A549 (cell line): Measurements from ENCODE around the gene AUTS2. TPM values are rescaled to one million over a fixed set of nuclear protein-coding genes. Genes with fewer than 3 reads are reported as not detected.

Source experiments
- ATAC-seq, 2 experiments: fragments of 200-7000 bp in 1 of 2; fragments of >200 bp in 1 of 2; cut with Nextera tagmentation in 1 of 2; cut with Tn5 transposase in 1 of 2; 3 replicates each; pipeline versions ENCODE4 v1.8.0 to v1.9.1; 2018 to 2020; ENCODE audit warnings: mild to moderate bottlenecking in 1 of 2, moderate library complexity in 1 of 2
- CTCF ChIA-PET: fragments of 300-600 bp; sonication (Branson Sonifier 250); formaldehyde crosslinking; extraction: SDS; loops from one replicate; lab custom pipeline; 2021; ENCODE audit warnings: antibody characterized with exemption, inconsistent platforms; lab: Yijun Ruan, JAX
- POLR2A ChIA-PET: fragments of 350-600 bp; formaldehyde crosslinking; extraction: SDS; loops from one replicate; lab custom pipeline; 2021; ENCODE audit warnings: antibody characterized with exemption, inconsistent platforms; lab: Yijun Ruan, JAX
- DNase-seq, 2 experiments: peaks; one replicate each; pipeline versions ENCODE4 v3.0.0 to v3.0.0-alpha.2; 2011 to 2016; ENCODE audit warnings: low read depth in 1 of 2, low spot score in 1 of 2
- FAIRE-seq: peaks from 2 replicates; lab custom pipeline; 2011; peaks lifted over from hg19 to GRCh38; lab: Jason Lieb, UNC
- H3K27ac ChIP-seq, 2 experiments: fragments of >200 bp; sonication (Bioruptor Twin); formaldehyde crosslinking; 3 replicates each; pipeline ENCODE4 v1.5.1; 2016 to 2017
- H3K4me1 ChIP-seq: fragments of >200 bp; sonication (Bioruptor Twin); formaldehyde crosslinking; 3 replicates; pipeline ENCODE4 v1.6.1; 2016
- H3K4me2 ChIP-seq: fragments of >200 bp; sonication (Bioruptor Twin); formaldehyde crosslinking; 3 replicates; pipeline ENCODE4 v1.6.1; 2016
- H3K4me3 ChIP-seq: fragments of >200 bp; sonication (Bioruptor Twin); formaldehyde crosslinking; 3 replicates; pipeline ENCODE4 v1.5.1; 2016
- H3K9me3 ChIP-seq: fragments of >200 bp; sonication (Bioruptor Twin); formaldehyde crosslinking; 3 replicates; pipeline ENCODE4 v1.6.1; 2016
- ATOH8 ChIP-seq: fragments of 250-450 bp; sonication (Bioruptor Pico); IDR thresholded peaks from 2 replicates; pipeline ENCODE4 v1.5.0; 2020; ENCODE audit warnings: low read depth, mild to moderate bottlenecking, moderate library complexity
- BCL3 ChIP-seq: fragments of >200 bp; sonication (Bioruptor Twin); formaldehyde crosslinking; IDR thresholded peaks from 3 replicates; pipeline ENCODE4 v1.6.1; 2016
- BHLHE40 ChIP-seq: IDR thresholded peaks from 2 replicates; pipeline ENCODE4 v1.6.1; 2012; ENCODE audit warnings: low read depth, low read length, inconsistent platforms
- CEBPB ChIP-seq, 2 experiments: fragments of >200 bp in 1 of 2; sonication (Bioruptor Twin) in 1 of 2; formaldehyde crosslinking in 1 of 2; IDR thresholded peaks; 2 replicates each; pipeline ENCODE4 v1.6.1; 2012 to 2016
- CTCF ChIP-seq: fragments of >200 bp; sonication (Bioruptor Twin); formaldehyde crosslinking; IDR thresholded peaks from 3 replicates; pipeline ENCODE4 v1.5.1; 2016
- EHF ChIP-seq: fragments of 250-450 bp; sonication (Bioruptor Pico); IDR thresholded peaks from 2 replicates; pipeline ENCODE4 v1.5.0; 2020; ENCODE audit warnings: mild to moderate bottlenecking
- EHMT2 ChIP-seq: fragments of 200-600 bp; sonication (generic); IDR thresholded peaks from 2 replicates; pipeline ENCODE4 v1.6.1; 2016; ENCODE audit warnings: antibody characterized with exemption, low read depth, mild to moderate bottlenecking, moderate library complexity
- EP300 ChIP-seq, 2 experiments: fragments of >200 bp; sonication (Bioruptor Twin); formaldehyde crosslinking; IDR thresholded peaks; 2 replicates in 1 of 2; 3 replicates in 1 of 2; pipeline ENCODE4 v1.6.1; 2016 to 2017
- FOSL2 ChIP-seq, 2 experiments: fragments of 450-650 bp in 1 of 2; fragments of >200 bp in 1 of 2; sonication (Bioruptor Twin) in 1 of 2; formaldehyde crosslinking; IDR thresholded peaks; 2 replicates each; pipeline versions ENCODE4 v1.5.0 to v1.6.1; 2016 to 2020; ENCODE audit warnings: mild to moderate bottlenecking in 1 of 2, moderate library complexity in 1 of 2
- GATA3 ChIP-seq: IDR thresholded peaks from 2 replicates; pipeline ENCODE4 v1.6.1; 2012; ENCODE audit warnings: borderline replicate concordance
- HEYL ChIP-seq: fragments of 250-450 bp; sonication (Bioruptor Pico); IDR thresholded peaks from 2 replicates; pipeline ENCODE4 v1.8.0; 2021; ENCODE audit warnings: mild to moderate bottlenecking, moderate library complexity
- HOXA7 ChIP-seq: fragments of 250-450 bp; sonication (Bioruptor Pico); IDR thresholded peaks from 2 replicates; pipeline ENCODE4 v1.5.0; 2020; ENCODE audit warnings: mild to moderate bottlenecking, moderate library complexity
- JUN ChIP-seq, 2 experiments: fragments of >200 bp; sonication (Bioruptor Twin); formaldehyde crosslinking; IDR thresholded peaks; 2 replicates in 1 of 2; 3 replicates in 1 of 2; pipeline ENCODE4 v1.6.1; 2016 to 2017
- KDM1A ChIP-seq: fragments of 200-600 bp; sonication (generic); IDR thresholded peaks from 2 replicates; pipeline ENCODE4 v1.6.1; 2016; ENCODE audit warnings: low read depth, mild to moderate bottlenecking
- MAFK ChIP-seq: fragments of 450-650 bp; IDR thresholded peaks from 2 replicates; pipeline ENCODE4 v1.6.1; 2014; ENCODE audit not compliant: partially characterized antibody
- NR3C1 ChIP-seq: fragments of >200 bp; sonication (Bioruptor Twin); formaldehyde crosslinking; IDR thresholded peaks from 3 replicates; pipeline ENCODE4 v1.6.1; 2017
- POLR2A ChIP-seq: IDR thresholded peaks from 2 replicates; pipeline ENCODE4 v1.6.1; 2012; ENCODE audit warnings: mild to moderate bottlenecking, low read length
- POLR2AphosphoS2 ChIP-seq: conservative IDR thresholded peaks from 2 replicates; pipeline ENCODE4 v1.6.1; 2012; ENCODE audit warnings: low read length, improper control_type of control experiment, inconsistent platforms
- RFX5 ChIP-seq: fragments of 450-650 bp; IDR thresholded peaks from 2 replicates; pipeline ENCODE4 v1.7.1; 2014; ENCODE audit warnings: antibody characterized with exemption, mild to moderate bottlenecking, moderate library complexity
- ZFP36 ChIP-seq: fragments of 450-650 bp; IDR thresholded peaks from 2 replicates; pipeline ENCODE4 v1.6.1; 2014; ENCODE audit warnings: borderline replicate concordance; ENCODE audit not compliant: partially characterized antibody
- ZSCAN20 ChIP-seq: fragments of 250-450 bp; sonication (Bioruptor Pico); IDR thresholded peaks from 2 replicates; pipeline ENCODE4 v1.8.0; 2022; ENCODE audit warnings: mild to moderate bottlenecking, moderate library complexity
- WGBS: methylation state at CpG from one replicate; pipeline ENCODE4 v1.1.6; 2017; ENCODE audit errors: missing lambda C conversion rate; 5-methylcytosine and 5-hydroxymethylcytosine counted together
- polyA plus RNA-seq, 4 experiments: library from polyadenylated mRNA; depleted of rRNA in 3 of 4; stranded (reverse); fragments of >200 nt; fragmentation: RNase III in 1 of 4; extraction: RNeasy Plus Mini Kit Qiagen cat#74134 plus additional on column Dnase treatment in 1 of 4; gene quantifications; 2 replicates in 3 of 4; 3 replicates in 1 of 4; pipeline ENCODE4 v1.2.3, GENCODE V29; 2011 to 2017
- TF ChIP-seq, protein P1 (sequence below): fragments of 150-350 bp; IDR thresholded peaks from 2 replicates; pipeline ENCODE4 v1.6.1; 2014; ENCODE audit warnings: low read depth, mild to moderate bottlenecking, low read length
- TF ChIP-seq, protein P2 (sequence below): fragments of 450-650 bp; IDR thresholded peaks from 2 replicates; pipeline ENCODE4 v1.6.1; 2014; ENCODE audit warnings: antibody characterized with exemption

AUTS2 gene
- polyA plus RNA-seq, 2 of the 4 experiments (the other 2 are of a cell fraction): 1.6 to 3.6 TPM

DNA sequence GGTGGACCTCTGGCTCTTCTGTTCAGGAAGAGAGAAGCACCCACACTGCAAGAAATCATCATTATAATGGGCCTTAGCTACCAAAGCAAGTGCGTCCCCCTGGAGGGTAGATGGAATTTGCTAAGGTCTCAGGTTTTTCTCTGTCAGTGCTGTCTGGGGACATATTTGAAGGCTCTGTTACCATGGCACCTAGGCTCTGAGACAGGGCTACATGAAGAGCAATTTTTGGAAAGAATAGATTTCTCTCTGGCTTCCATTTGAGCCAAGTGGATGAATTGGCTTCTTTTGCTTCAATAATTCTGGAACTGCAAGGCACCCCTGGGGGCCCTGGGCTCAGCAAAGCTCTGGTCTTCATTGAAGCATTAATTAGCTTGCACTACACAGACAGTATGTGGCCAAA is 1184.5 kb downstream of the AUTS2 start:
- ChIA-PET CTCF (no interaction called here), POLR2A (no interaction called here)
- no peak overlapping the region for H3K4me3 ChIP-seq
- ATAC-seq: no peak
- no peaks in the 10 kb centered on the region for H3K4me1 ChIP-seq
- DNase-seq: no peak
- H3K4me2 ChIP-seq: no peak overlapping the region
- WGBS: 63% methylated on average over 1 of the region's 1 CpG
- H3K27ac ChIP-seq: no peak overlapping the region
- no peak for TF ChIP-seq HEYL (CRISPR knock-in tag)
- TF ChIP-seq CTCF: no peak
- TF ChIP-seq EHF: no peak
- no peak for TF ChIP-seq POLR2A
- TF ChIP-seq ATOH8 (CRISPR knock-in tag): no peak
- TF ChIP-seq BCL3: no peak
- no peak for TF ChIP-seq POLR2AphosphoS2
- no peak for TF ChIP-seq HOXA7 (CRISPR knock-in tag)
- TF ChIP-seq ZSCAN20: no peak
- TF ChIP-seq MAFK: no peak
- TF ChIP-seq, protein P1, sequence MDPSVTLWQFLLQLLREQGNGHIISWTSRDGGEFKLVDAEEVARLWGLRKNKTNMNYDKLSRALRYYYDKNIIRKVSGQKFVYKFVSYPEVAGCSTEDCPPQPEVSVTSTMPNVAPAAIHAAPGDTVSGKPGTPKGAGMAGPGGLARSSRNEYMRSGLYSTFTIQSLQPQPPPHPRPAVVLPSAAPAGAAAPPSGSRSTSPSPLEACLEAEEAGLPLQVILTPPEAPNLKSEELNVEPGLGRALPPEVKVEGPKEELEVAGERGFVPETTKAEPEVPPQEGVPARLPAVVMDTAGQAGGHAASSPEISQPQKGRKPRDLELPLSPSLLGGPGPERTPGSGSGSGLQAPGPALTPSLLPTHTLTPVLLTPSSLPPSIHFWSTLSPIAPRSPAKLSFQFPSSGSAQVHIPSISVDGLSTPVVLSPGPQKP: no peak
- TF ChIP-seq EHMT2: no peak
- TF ChIP-seq BHLHE40: no peak
- no peak for TF ChIP-seq FOSL2 (IDR thresholded peaks at IDR 0.05)
- TF ChIP-seq FOSL2 (CRISPR knock-in tag; IDR thresholded peaks at IDR 0.05): no peak
- no peak for TF ChIP-seq ZFP36
- no peak for TF ChIP-seq NR3C1
- TF ChIP-seq EP300 (IDR thresholded peaks at IDR 0.05): no peak
- TF ChIP-seq KDM1A: no peak
- H3K9me3 ChIP-seq: no peaks in the 10 kb centered on the region
- FAIRE-seq: no peak

GRCh38 chr7:70785427-70785826 is 1187.2 kb downstream of the AUTS2 start:
- no peak for FAIRE-seq
- ChIA-PET POLR2A (no interaction called here), CTCF (no interaction called here)
- peak in 1 of 2 experiments; percentile 67; a peak in 2 of 6 replicates for ATAC-seq
- Histone ChIP-seq H3K27ac (no peak overlapping the region), H3K4me3 (no peak overlapping the region), H3K9me3 (no peaks in the 10 kb centered on the region), H3K4me2 (no peak overlapping the region), H3K4me1 (no peaks in the 10 kb centered on the region)
- TF ChIP-seq EP300 (IDR thresholded peaks at IDR 0.05) (no peak), JUN (IDR thresholded peaks at IDR 0.05) (no peak), CEBPB (IDR thresholded peaks at IDR 0.05) (no peak), NR3C1 (no peak), GATA3 (no peak), MAFK (no peak), RFX5 (no peak), HOXA7 (CRISPR knock-in tag) (no peak)
- TF ChIP-seq, protein P2, sequence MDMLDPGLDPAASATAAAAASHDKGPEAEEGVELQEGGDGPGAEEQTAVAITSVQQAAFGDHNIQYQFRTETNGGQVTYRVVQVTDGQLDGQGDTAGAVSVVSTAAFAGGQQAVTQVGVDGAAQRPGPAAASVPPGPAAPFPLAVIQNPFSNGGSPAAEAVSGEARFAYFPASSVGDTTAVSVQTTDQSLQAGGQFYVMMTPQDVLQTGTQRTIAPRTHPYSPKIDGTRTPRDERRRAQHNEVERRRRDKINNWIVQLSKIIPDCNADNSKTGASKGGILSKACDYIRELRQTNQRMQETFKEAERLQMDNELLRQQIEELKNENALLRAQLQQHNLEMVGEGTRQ: no peak
- TF ChIP-seq, protein P1: no peak
- WGBS: 52% methylated on average over 5 of the region's 5 CpGs
- DNase-seq: peak in 1 of 2 experiments; percentile 7
